ENCODE measurements around the gene JPT2. TPM values are rescaled to one million over a fixed set of nuclear protein-coding genes. Genes with fewer than 3 reads are reported as not detected.

The JPT2 gene
- total RNA-seq, 1 experiment from 2014 or later, result 150 TPM

- TF ChIP-seq ZNF532 (CRISPR knock-in tag; IDR thresholded peaks at IDR 0.05; ENCODE audit: borderline replicate concordance) (no peak), CDX4 (CRISPR knock-in tag; IDR thresholded peaks at IDR 0.05; ENCODE audit: borderline replicate concordance) (no peak), USF2 (CRISPR knock-in tag; IDR thresholded peaks at IDR 0.05) (no peak), TP53 (CRISPR knock-in tag; IDR thresholded peaks at IDR 0.05) (no peak)
Observed at GRCh38 chr16:1734123-1734522, 56.0 kb downstream of the JPT2 start (continued).

GRCh38 chr16:1734816-1735215, 56.7 kb downstream of the JPT2 start:
- H3K4me3 Mint-ChIP-seq, result no peak overlapping the region
- POLR2A ChIA-PET, result no interaction called here

GRCh38 chr16:1740234-1740633, 62.2 kb downstream of the JPT2 start:
- POLR2A ChIA-PET, result no interaction called here
- H3K4me3 Mint-ChIP-seq, result no peak overlapping the region
- H3K27me3 Mint-ChIP-seq (ENCODE audit: low read depth), result no peaks in the 10 kb centered on the region
- H3K36me3 Mint-ChIP-seq, result no peaks in the 10 kb centered on the region
- no peaks in the 10 kb centered on the region for H3K9me3 Mint-ChIP-seq
- ATAC-seq (no peak), DNase-seq (ENCODE audit: low spot score) (no peak)
- CTCF ChIA-PET, result no interaction called here
- no peaks in the 10 kb centered on the region for H3K4me1 Mint-ChIP-seq
- H3K27ac Mint-ChIP-seq, result no peak overlapping the region
- TF ChIP-seq CDX4 (CRISPR knock-in tag; IDR thresholded peaks at IDR 0.05; ENCODE audit: borderline replicate concordance) (no peak), EMX1 (CRISPR knock-in tag; IDR thresholded peaks at IDR 0.05) (no peak), ZBTB43 (CRISPR knock-in tag; IDR thresholded peaks at IDR 0.05) (no peak), NR1H2 (CRISPR knock-in tag; IDR thresholded peaks at IDR 0.05) (no peak), ELF4 (CRISPR knock-in tag; IDR thresholded peaks at IDR 0.05; ENCODE audit: low read depth) (no peak), OVOL2 (CRISPR knock-in tag; IDR thresholded peaks at IDR 0.05; ENCODE audit: borderline replicate concordance) (no peak), SMAD3 (CRISPR knock-in tag; IDR thresholded peaks at IDR 0.05; ENCODE audit: borderline replicate concordance) (no peak), ZNF317 (CRISPR knock-in tag; IDR thresholded peaks at IDR 0.05; ENCODE audit: borderline replicate concordance, low read depth) (no peak), E2F4 (CRISPR knock-in tag; IDR thresholded peaks at IDR 0.05; ENCODE audit: borderline replicate concordance, low read depth) (no peak), ERG (CRISPR knock-in tag; IDR thresholded peaks at IDR 0.05) (no peak), ESRRA (CRISPR knock-in tag; IDR thresholded peaks at IDR 0.05; ENCODE audit: borderline replicate concordance) (no peak), GABPB1 (CRISPR knock-in tag; IDR thresholded peaks at IDR 0.05) (no peak), MLX (CRISPR knock-in tag; IDR thresholded peaks at IDR 0.05) (no peak), ZNF512 (CRISPR knock-in tag; IDR thresholded peaks at IDR 0.05; ENCODE audit: borderline replicate concordance) (no peak)

More at GRCh38 chr16:1734816-1735215, 56.7 kb downstream of the JPT2 start:
- H3K27ac Mint-ChIP-seq, result no peak overlapping the region
- TF ChIP-seq ATF1 (CRISPR knock-in tag; IDR thresholded peaks at IDR 0.05) (no peak), CREM (CRISPR knock-in tag; IDR thresholded peaks at IDR 0.05) (no peak), TEAD1 (CRISPR knock-in tag; IDR thresholded peaks at IDR 0.05) (no peak), ZNF121 (CRISPR knock-in tag; IDR thresholded peaks at IDR 0.05) (no peak), SOX15 (CRISPR knock-in tag; IDR thresholded peaks at IDR 0.05) (no peak), ZNF232 (CRISPR knock-in tag; IDR thresholded peaks at IDR 0.05) (no peak), SMAD4 (CRISPR knock-in tag; IDR thresholded peaks at IDR 0.05) (no peak), RELA (CRISPR knock-in tag; IDR thresholded peaks at IDR 0.05; ENCODE audit: borderline replicate concordance) (no peak)
- ATAC-seq, result no peak
- CTCF ChIA-PET, result no interaction called here
- H3K27me3 Mint-ChIP-seq (ENCODE audit: low read depth), result no peaks in the 10 kb centered on the region; the same call in 1 of the 2 replicates
- peaks cover 4% of the 10 kb centered on the region for H3K36me3 Mint-ChIP-seq
- H3K9me3 Mint-ChIP-seq, result no peaks in the 10 kb centered on the region
- no peaks in the 10 kb centered on the region for H3K4me1 Mint-ChIP-seq
- DNase-seq (ENCODE audit: low spot score), result no peak

Measured in WTC11 (cell line).